HepG2 (cell line): ENCODE results near the gene TNIP3. TPM values are rescaled to one million over a fixed set of nuclear protein-coding genes. Genes with fewer than 3 reads are reported as not detected.

Source experiments
- ATAC-seq: fragments of 200-7000 bp; cut with Tn5 transposase; 3 replicates; pipeline ENCODE4 v1.9.1; 2020; ENCODE audit warnings: mild to moderate bottlenecking, moderate library complexity
- BruUV-seq: library from RNA; stranded (reverse); fragments of 400-500 nt; replicated peaks from 2 replicates; lab custom pipeline; 2021; lab: Mats Ljungman, UMichigan
- CTCF ChIA-PET: fragments of 300-600 bp; formaldehyde crosslinking; extraction: SDS; loops from one replicate; lab custom pipeline; 2021; ENCODE audit warnings: low total read pairs, inconsistent platforms, low intra/inter-chr PET ratio; lab: Yijun Ruan, JAX
- POLR2A ChIA-PET: fragments of 350-600 bp; sonication (Branson Sonifier 250); formaldehyde crosslinking; loops from one replicate; lab custom pipeline; 2020; ENCODE audit warnings: antibody characterized with exemption, inconsistent platforms; lab: Yijun Ruan, JAX
- DNase-seq: peaks from one replicate; pipeline ENCODE4 v3.0.0-alpha.2; 2015; ENCODE audit warnings: low spot score
- FAIRE-seq: peaks from 3 replicates; lab custom pipeline; 2011; peaks lifted over from hg19 to GRCh38; lab: Jason Lieb, UNC
- H2AFZ ChIP-seq: one replicate; pipeline ENCODE4 v1.6.1; 2011; ENCODE audit warnings: low read length, inconsistent platforms
- H3K27ac ChIP-seq: fragments of 300-600 bp; 3 replicates; pipeline ENCODE4 v1.8.0; 2011; ENCODE audit warnings: mixed run types, mild to moderate bottlenecking, mixed read lengths, low read length, inconsistent platforms; ENCODE audit not compliant: insufficient read depth; ENCODE audit errors: extremely low read length
- H3K27me3 ChIP-seq, 2 experiments: fragments of 200-600 bp in 1 of 2; 2 replicates in 1 of 2; 3 replicates in 1 of 2; pipeline versions ENCODE4 v1.6.0 to v1.8.0; 2011; ENCODE audit warnings: low read length in 2 of 2, mild to moderate bottlenecking in 2 of 2, moderate library complexity in 2 of 2, inconsistent platforms in 1 of 2; ENCODE audit not compliant: insufficient read depth in 2 of 2, control insufficient read depth in 1 of 2
- H3K36me3 ChIP-seq, 2 experiments: fragments of 200-600 bp in 1 of 2; replicated peaks in 1 of 2; 2 replicates in 1 of 2; 3 replicates in 1 of 2; pipeline versions ENCODE4 v1.5.1 to v1.8.0; 2011; ENCODE audit warnings: low read length in 2 of 2, inconsistent platforms in 1 of 2; ENCODE audit not compliant: insufficient read depth in 2 of 2, control insufficient read depth in 1 of 2
- H3K4me1 ChIP-seq: 2 replicates; pipeline ENCODE4 v1.5.1; 2012; ENCODE audit warnings: low read length, inconsistent platforms; ENCODE audit not compliant: insufficient read depth
- H3K4me2 ChIP-seq: 2 replicates; pipeline ENCODE4 v1.6.0; 2011; ENCODE audit warnings: low read depth, low read length, inconsistent platforms
- H3K4me3 ChIP-seq, 3 experiments: fragments of 200-600 bp in 1 of 3; sonication (generic), shearing (Covaris generic) in 1 of 3; replicated peaks in 1 of 3; 2 replicates each; pipeline ENCODE4 v1.5.1; 2011 to 2016; ENCODE audit warnings: low read length in 3 of 3, inconsistent platforms in 2 of 3, low read depth in 2 of 3, mild to moderate bottlenecking in 2 of 3, control low read depth in 1 of 3, mixed read lengths in 1 of 3; ENCODE audit not compliant: insufficient read depth in 1 of 3
- H3K79me2 ChIP-seq: one replicate; pipeline ENCODE4 v1.6.1; 2011; ENCODE audit warnings: low read length, inconsistent platforms; ENCODE audit not compliant: insufficient read depth
- H3K9ac ChIP-seq: 2 replicates; pipeline ENCODE4 v1.6.0; 2011; ENCODE audit warnings: mild to moderate bottlenecking, low read depth, low read length, inconsistent platforms; ENCODE audit not compliant: insufficient read depth
- H3K9me3 ChIP-seq: 2 replicates; pipeline ENCODE4 v1.5.1; 2012; ENCODE audit warnings: mild to moderate bottlenecking, low read length
- H4K20me1 ChIP-seq: 2 replicates; pipeline ENCODE4 v1.6.0; 2011; ENCODE audit warnings: inconsistent platforms, mild to moderate bottlenecking, low read length, moderate library complexity; ENCODE audit not compliant: insufficient read depth
- CEBPB ChIP-seq: IDR thresholded peaks from 2 replicates; pipeline ENCODE4 v1.6.1; 2011; ENCODE audit warnings: low read depth, low read length, improper control_type of control experiment, borderline replicate concordance
- KAT2B ChIP-seq: fragments of 150-350 bp; IDR thresholded peaks from 2 replicates; pipeline ENCODE4 v1.6.1; 2014; ENCODE audit warnings: low read depth, low read length, borderline replicate concordance
- NFYB ChIP-seq: sonication (generic); formaldehyde crosslinking; IDR thresholded peaks from 2 replicates; pipeline ENCODE4 v1.4.0; 2020; ENCODE audit warnings: missing genetic modification reagents
- RFXANK ChIP-seq: IDR thresholded peaks from 2 replicates; pipeline ENCODE4 v1.6.1; 2016
- SNAI1 ChIP-seq: sonication (generic); formaldehyde crosslinking; IDR thresholded peaks from 2 replicates; pipeline ENCODE4 v1.5.0; 2020; ENCODE audit warnings: mild to moderate bottlenecking, missing genetic modification reagents, borderline replicate concordance
- ZFY ChIP-seq: sonication (generic); formaldehyde crosslinking; IDR thresholded peaks from 2 replicates; pipeline ENCODE4 v1.4.0; 2020; ENCODE audit warnings: missing genetic modification reagents
- ZNF550 ChIP-seq: sonication (generic); formaldehyde crosslinking; IDR thresholded peaks from 2 replicates; pipeline ENCODE4 v1.4.0; 2020; ENCODE audit warnings: mild to moderate bottlenecking, missing genetic modification reagents, borderline replicate concordance
- ZNF674 ChIP-seq: sonication (generic); formaldehyde crosslinking; IDR thresholded peaks from 2 replicates; pipeline ENCODE4 v1.5.0; 2020; ENCODE audit warnings: low read depth, mild to moderate bottlenecking, missing genetic modification reagents
- ZNF784 ChIP-seq: sonication (generic); formaldehyde crosslinking; IDR thresholded peaks from 2 replicates; pipeline ENCODE4 v1.5.1; 2020; ENCODE audit warnings: missing genetic modification reagents, mild to moderate bottlenecking, borderline replicate concordance
- WGBS: methylation state at CpG from one replicate; pipeline ENCODE4 v1.1.6; 2017; ENCODE audit warnings: low lambda C conversion rate; 5-methylcytosine and 5-hydroxymethylcytosine counted together
- in situ Hi-C: cut with HindIII; loops from 2 replicates; pipeline ENCODE4 v1.10.0; 2017; ENCODE audit warnings: low pct_unique_long_range_greater_than_20kb; ENCODE audit not compliant: extremely low pct_ligation_motif_present
- intact Hi-C: fragments of 100-400 bp; cut with micrococcal nuclease; formaldehyde crosslinking; loops from one replicate; pipeline ENCODE4 v1.10.0; 2022; ENCODE audit not compliant: unreplicated experiment
- polyA plus RNA-seq, 8 experiments: library from polyadenylated mRNA; depleted of rRNA in 3 of 8; stranded (reverse) in 7 of 8; unstranded in 1 of 8; fragments of >200 nt; fragmentation: Illumina TruSeq in 4 of 8; extraction: Trizol in 4 of 8; gene quantifications; 2 replicates each; pipeline versions ENCODE4 v1.2.1 to v1.2.3, GENCODE V29; 2011 to 2016; ENCODE audit warnings: low read depth in 4 of 8, missing spikeins in 1 of 8, mixed read lengths in 1 of 8; ENCODE audit not compliant: insufficient read depth in 1 of 8
- total RNA-seq, 5 experiments: library from RNA; depleted of rRNA; stranded (reverse); fragments of >200 nt; fragmentation: Illumina TruSeq; extraction: Trizol; gene quantifications; 2 replicates each; pipeline ENCODE4 v1.2.3, GENCODE V29; 2016; ENCODE audit warnings: low read depth in 1 of 5
- TF ChIP-seq, protein P1 (sequence below): sonication (generic); formaldehyde crosslinking; IDR thresholded peaks from 2 replicates; pipeline ENCODE4 v1.4.0; 2020; ENCODE audit warnings: mild to moderate bottlenecking, missing genetic modification reagents, borderline replicate concordance

TNIP3 gene
- total and polyA plus RNA-seq, 2 of the 13 experiments (the other 11 are each of a cell fraction or from before 2014, with no cell fraction given): not detected

- TF ChIP-seq SNAI1 (CRISPR knock-in tag) (no peak), ZNF674 (CRISPR knock-in tag) (no peak)
Observed at GRCh38 chr4:121165206-121165605, 1.1 kb upstream of the TNIP3 start (continued).

DNA sequence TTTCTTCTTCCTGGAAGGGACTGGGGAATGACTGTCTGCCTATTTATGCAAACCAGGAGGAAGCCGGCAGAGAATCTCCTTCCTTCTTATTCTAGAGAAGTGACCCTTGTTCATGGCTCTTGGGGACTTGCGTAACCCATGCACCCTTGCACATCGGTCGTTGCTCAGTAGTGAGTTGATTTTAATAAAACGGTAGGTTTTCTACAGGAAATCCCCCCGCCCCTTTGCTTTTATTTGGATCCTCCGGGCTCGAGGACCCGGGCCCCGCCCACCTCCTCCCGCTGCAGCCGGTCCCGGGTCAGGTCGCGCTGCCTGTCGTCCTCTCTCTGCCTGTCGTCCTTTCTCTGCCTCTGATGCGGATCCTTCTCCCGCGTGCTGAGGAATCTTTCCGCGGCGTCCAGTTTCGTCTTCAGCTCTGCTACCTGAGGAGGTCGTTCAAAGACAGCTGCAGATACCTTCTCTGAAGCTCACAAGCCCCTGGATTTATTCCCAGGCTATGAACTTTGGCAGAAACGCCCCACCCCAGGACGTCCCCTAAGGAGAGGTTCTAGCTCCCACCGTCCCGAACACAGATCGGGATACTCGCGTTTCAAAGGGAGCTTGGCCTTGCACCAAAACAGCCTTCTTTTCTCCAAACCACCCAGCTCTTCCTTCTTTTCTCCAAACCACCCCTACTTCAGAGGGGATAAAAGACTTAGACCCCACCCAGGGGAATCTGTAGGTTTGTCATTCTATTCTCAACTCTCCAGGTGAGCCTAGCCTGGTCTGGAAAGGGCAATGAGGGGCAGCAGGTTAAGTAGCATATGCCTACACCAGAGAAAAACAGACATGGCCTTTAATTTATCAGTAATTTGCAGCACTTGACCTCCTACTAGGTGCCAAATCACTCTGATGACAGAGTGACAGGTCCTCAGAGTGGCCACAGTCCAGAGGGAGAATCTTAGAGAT is 7.0 kb downstream of the TNIP3 start:
- ATAC-seq: peak; percentile 36; the same call in 1 of the 3 replicates
- Histone ChIP-seq H3K79me2 (no peaks in the 10 kb centered on the region), H3K27ac (no peak overlapping the region), H3K27me3 (peaks cover 0 to 5% of the 10 kb centered on the region in 2 experiments; a peak in 1 of 5 replicates), H4K20me1 (no peaks in the 10 kb centered on the region), H3K4me3 (no peak overlapping the region), H3K9me3 (no peaks in the 10 kb centered on the region), H2AFZ (no peak overlapping the region), H3K36me3 (no peaks in the 10 kb centered on the region), H3K4me1 (no peaks in the 10 kb centered on the region), H3K4me2 (peak overlapping the region; percentile 16; the same call in 1 of the 2 replicates), H3K9ac (no peak overlapping the region)
- intact Hi-C loops: no loop called here
- CTCF ChIA-PET: no interaction called here
- WGBS: 17% methylated on average over 31 of the region's 32 CpGs
- TF ChIP-seq RFXANK (CRISPR knock-in tag): no peak
- peak; percentile 52; the same call in 1 of the 2 replicates for TF ChIP-seq CEBPB
- POLR2A ChIA-PET: no interaction called here
- BruUV-seq: no TSS peak
- in situ Hi-C loops: no loop called here
- no peak for FAIRE-seq
- no peak for DNase-seq

GRCh38 chr4:121155893-121156292 is 8.2 kb downstream of the TNIP3 start:
- ChIA-PET CTCF (no interaction called here), POLR2A (no interaction called here)
- 80% methylated on average over 3 of the region's 3 CpGs for WGBS
- no peak overlapping the region for H3K9ac ChIP-seq
- no peak overlapping the region for H3K27ac ChIP-seq
- no peak overlapping the region for H3K4me3 ChIP-seq
- intact Hi-C loops (no loop called here), in situ Hi-C loops (no loop called here)
- H3K9me3 ChIP-seq: no peaks in the 10 kb centered on the region
- no peaks in the 10 kb centered on the region for H3K4me1 ChIP-seq
- H3K36me3 ChIP-seq: no peaks in the 10 kb centered on the region
- H3K4me2 ChIP-seq: no peak overlapping the region
- DNase-seq (no peak), FAIRE-seq (no peak), ATAC-seq (no peak)
- no TSS peak for BruUV-seq
- H3K79me2 ChIP-seq: no peaks in the 10 kb centered on the region
- H3K27me3 ChIP-seq: peaks cover 0 to 5% of the 10 kb centered on the region in 2 experiments; a peak in 1 of 5 replicates
- H4K20me1 ChIP-seq: no peaks in the 10 kb centered on the region
- H2AFZ ChIP-seq: no peak overlapping the region
- TF ChIP-seq KAT2B: no peak
- TF ChIP-seq ZNF550 (CRISPR knock-in tag): no peak
- TF ChIP-seq ZFY (CRISPR knock-in tag): no peak
- TF ChIP-seq, protein P1, sequence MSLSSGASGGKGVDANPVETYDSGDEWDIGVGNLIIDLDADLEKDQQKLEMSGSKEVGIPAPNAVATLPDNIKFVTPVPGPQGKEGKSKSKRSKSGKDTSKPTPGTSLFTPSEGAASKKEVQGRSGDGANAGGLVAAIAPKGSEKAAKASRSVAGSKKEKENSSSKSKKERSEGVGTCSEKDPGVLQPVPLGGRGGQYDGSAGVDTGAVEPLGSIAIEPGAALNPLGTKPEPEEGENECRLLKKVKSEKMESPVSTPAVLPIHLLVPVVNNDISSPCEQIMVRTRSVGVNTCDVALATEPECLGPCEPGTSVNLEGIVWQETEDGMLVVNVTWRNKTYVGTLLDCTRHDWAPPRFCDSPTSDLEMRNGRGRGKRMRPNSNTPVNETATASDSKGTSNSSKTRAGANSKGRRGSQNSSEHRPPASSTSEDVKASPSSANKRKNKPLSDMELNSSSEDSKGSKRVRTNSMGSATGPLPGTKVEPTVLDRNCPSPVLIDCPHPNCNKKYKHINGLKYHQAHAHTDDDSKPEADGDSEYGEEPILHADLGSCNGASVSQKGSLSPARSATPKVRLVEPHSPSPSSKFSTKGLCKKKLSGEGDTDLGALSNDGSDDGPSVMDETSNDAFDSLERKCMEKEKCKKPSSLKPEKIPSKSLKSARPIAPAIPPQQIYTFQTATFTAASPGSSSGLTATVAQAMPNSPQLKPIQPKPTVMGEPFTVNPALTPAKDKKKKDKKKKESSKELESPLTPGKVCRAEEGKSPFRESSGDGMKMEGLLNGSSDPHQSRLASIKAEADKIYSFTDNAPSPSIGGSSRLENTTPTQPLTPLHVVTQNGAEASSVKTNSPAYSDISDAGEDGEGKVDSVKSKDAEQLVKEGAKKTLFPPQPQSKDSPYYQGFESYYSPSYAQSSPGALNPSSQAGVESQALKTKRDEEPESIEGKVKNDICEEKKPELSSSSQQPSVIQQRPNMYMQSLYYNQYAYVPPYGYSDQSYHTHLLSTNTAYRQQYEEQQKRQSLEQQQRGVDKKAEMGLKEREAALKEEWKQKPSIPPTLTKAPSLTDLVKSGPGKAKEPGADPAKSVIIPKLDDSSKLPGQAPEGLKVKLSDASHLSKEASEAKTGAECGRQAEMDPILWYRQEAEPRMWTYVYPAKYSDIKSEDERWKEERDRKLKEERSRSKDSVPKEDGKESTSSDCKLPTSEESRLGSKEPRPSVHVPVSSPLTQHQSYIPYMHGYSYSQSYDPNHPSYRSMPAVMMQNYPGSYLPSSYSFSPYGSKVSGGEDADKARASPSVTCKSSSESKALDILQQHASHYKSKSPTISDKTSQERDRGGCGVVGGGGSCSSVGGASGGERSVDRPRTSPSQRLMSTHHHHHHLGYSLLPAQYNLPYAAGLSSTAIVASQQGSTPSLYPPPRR: no peak
- no peak for TF ChIP-seq ZNF784 (CRISPR knock-in tag)
- TF ChIP-seq NFYB: no peak
